ENCODE measurements around the gene SPOCK1.
A peak's percentile ranks its signal among the peaks of the same experiment; 100 is the strongest.

SPOCK1 gene

DNA sequence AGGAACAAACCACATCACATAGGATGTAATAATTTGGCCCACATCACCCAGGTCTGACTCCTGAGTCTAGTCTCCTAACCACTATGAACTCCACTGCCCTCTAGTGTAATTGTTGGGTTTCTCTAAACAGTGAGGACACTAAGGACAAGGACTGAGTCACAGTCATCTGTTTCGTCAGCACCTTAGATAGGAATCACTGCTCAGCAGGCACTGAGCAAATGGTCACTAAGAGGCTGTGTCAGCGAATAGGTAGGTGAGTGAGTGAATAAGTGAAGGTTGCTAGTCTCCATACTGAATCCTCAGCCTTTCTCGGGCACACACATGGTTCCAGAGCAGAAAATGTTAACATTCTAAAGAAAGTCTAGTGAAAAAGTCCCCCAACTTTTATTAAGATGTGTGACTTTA lies 278.6 kb downstream of the SPOCK1 start:
- TF ChIP-seq CTCF (IDR thresholded peaks at IDR 0.05; ENCODE audit: poor library complexity, severe bottlenecking) = peak; percentile 94
- no peak overlapping the region for H3K27ac ChIP-seq (ENCODE audit: poor library complexity, severe bottlenecking)
- DNase-seq (ENCODE audit: low spot score) = no peak

DNA sequence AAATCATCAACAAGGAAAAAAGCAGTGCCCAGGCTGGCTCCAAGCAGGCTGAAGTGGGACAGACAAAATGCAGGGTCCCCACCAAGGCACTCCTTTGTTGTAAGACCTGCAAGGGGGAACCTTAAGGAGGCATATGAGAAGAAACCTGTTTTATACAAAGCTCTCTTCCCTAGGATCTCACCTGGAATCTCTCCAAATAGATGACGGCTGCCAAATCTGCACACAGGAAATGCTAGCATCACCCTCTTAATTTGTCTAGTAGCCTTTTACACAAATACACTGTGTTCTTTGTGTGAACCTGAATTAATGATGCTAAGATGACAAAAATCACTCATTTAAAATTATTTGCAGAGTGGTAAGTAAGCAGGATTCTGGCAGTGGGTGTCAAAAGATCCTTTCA lies 280.2 kb downstream of the SPOCK1 start:
- ATAC-seq (ENCODE audit: low read depth) (peak; percentile 11; the same call in 2 of the 3 replicates), DNase-seq (ENCODE audit: low spot score) (no peak)
- H3K9me3 ChIP-seq (ENCODE audit: severe bottlenecking) = no peaks in the 10 kb centered on the region
- no peak for TF ChIP-seq CTCF (IDR thresholded peaks at IDR 0.05; ENCODE audit: poor library complexity, severe bottlenecking)
- H3K36me3 ChIP-seq (ENCODE audit: low read depth) = no peaks in the 10 kb centered on the region
- no peak overlapping the region for H3K4me3 ChIP-seq (ENCODE audit: severe bottlenecking)
- peaks cover 17% of the 10 kb centered on the region for H3K4me1 ChIP-seq (ENCODE audit: insufficient read depth, poor library complexity, severe bottlenecking)
- H3K27me3 ChIP-seq (ENCODE audit: insufficient read depth, poor library complexity, severe bottlenecking) = no peaks in the 10 kb centered on the region
- peak overlapping the region; percentile 1 for H3K27ac ChIP-seq (ENCODE audit: poor library complexity, severe bottlenecking)

More for the DNA sequence above, 278.6 kb downstream of the SPOCK1 start:
- Histone ChIP-seq H3K9me3 (ENCODE audit: severe bottlenecking) (no peaks in the 10 kb centered on the region), H3K4me3 (ENCODE audit: severe bottlenecking) (no peak overlapping the region), H3K36me3 (ENCODE audit: low read depth) (no peaks in the 10 kb centered on the region), H3K27me3 (ENCODE audit: insufficient read depth, poor library complexity, severe bottlenecking) (no peaks in the 10 kb centered on the region), H3K4me1 (ENCODE audit: insufficient read depth, poor library complexity, severe bottlenecking) (peaks cover 17% of the 10 kb centered on the region)
- peak; percentile 96 for ATAC-seq (ENCODE audit: low read depth)

DNA sequence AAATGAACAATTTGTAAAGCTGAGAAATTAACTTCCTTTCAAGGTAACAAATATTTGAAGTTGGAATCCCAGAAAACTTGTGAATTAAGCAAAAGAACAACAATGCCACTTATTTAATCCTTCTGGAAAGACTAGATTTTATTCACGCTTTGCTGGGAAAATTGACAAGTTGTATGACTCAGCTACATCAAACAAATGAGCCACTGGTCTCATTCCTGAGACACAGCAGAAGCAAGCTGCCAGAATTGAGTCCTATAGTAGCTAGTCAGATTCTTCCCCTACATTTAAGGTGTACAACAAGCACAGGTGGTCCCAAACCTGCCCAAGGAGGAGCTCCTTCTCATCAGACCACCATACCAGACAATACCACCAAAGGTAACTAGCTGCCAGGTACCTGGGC lies 280.7 kb downstream of the SPOCK1 start:
- Histone ChIP-seq H3K27me3 (ENCODE audit: insufficient read depth, poor library complexity, severe bottlenecking) (no peaks in the 10 kb centered on the region), H3K9me3 (ENCODE audit: severe bottlenecking) (no peaks in the 10 kb centered on the region), H3K27ac (ENCODE audit: poor library complexity, severe bottlenecking) (peak overlapping the region; percentile 1), H3K4me3 (ENCODE audit: severe bottlenecking) (no peak overlapping the region), H3K36me3 (ENCODE audit: low read depth) (no peaks in the 10 kb centered on the region), H3K4me1 (ENCODE audit: insufficient read depth, poor library complexity, severe bottlenecking) (peaks cover 17% of the 10 kb centered on the region)
- DNase-seq (ENCODE audit: low spot score) = no peak
- ATAC-seq (ENCODE audit: low read depth) = peak; percentile 75
- TF ChIP-seq CTCF (IDR thresholded peaks at IDR 0.05; ENCODE audit: poor library complexity, severe bottlenecking) = no peak

DNA sequence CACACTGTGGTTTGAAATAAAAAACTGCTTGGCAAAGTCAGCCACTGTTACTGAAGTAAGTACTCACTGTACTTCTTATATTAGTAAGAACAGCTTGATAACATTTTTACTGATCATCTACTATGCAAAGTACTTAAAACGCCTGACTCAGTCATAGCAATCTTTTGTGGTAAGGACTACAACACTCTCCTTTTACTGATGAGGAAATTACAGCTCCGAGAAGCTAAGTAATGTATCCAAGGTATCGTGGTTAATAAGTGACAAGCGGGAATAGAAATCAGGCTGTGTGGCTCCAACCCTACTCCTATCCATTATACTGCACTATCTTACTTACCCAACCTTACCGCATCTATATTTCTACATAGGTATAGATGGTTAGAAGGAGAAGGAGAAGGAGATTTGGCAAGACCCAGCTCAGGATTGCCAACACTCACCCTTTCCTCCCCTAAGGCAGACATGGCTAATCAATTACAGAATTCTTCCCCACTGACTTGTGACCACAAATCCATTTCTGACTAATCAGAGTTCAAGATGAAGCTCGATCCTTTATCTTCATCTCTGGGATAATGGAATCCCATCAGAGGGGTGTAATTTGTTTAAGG lies 281.4 kb downstream of the SPOCK1 start:
- no peak overlapping the region for H3K4me3 ChIP-seq (ENCODE audit: severe bottlenecking)
- peak overlapping the region; percentile 1 for H3K27ac ChIP-seq (ENCODE audit: poor library complexity, severe bottlenecking)
- DNase-seq (ENCODE audit: low spot score) (no peak), ATAC-seq (ENCODE audit: low read depth) (no peak)
- no peaks in the 10 kb centered on the region for H3K27me3 ChIP-seq (ENCODE audit: insufficient read depth, poor library complexity, severe bottlenecking)
- no peaks in the 10 kb centered on the region for H3K36me3 ChIP-seq (ENCODE audit: low read depth)
- TF ChIP-seq CTCF (IDR thresholded peaks at IDR 0.05; ENCODE audit: poor library complexity, severe bottlenecking) = no peak
- no peaks in the 10 kb centered on the region for H3K9me3 ChIP-seq (ENCODE audit: severe bottlenecking)
- H3K4me1 ChIP-seq (ENCODE audit: insufficient read depth, poor library complexity, severe bottlenecking) = peaks cover 17% of the 10 kb centered on the region

GRCh38 chr5:137216976-137217598 lies 282.0 kb downstream of the SPOCK1 start:
- ATAC-seq (ENCODE audit: low read depth) (no peak), DNase-seq (ENCODE audit: low spot score) (no peak)
- no peak overlapping the region for H3K27ac ChIP-seq (ENCODE audit: poor library complexity, severe bottlenecking)
- no peaks in the 10 kb centered on the region for H3K9me3 ChIP-seq (ENCODE audit: severe bottlenecking)
- peaks cover 17% of the 10 kb centered on the region for H3K4me1 ChIP-seq (ENCODE audit: insufficient read depth, poor library complexity, severe bottlenecking)
- H3K4me3 ChIP-seq (ENCODE audit: severe bottlenecking) = no peak overlapping the region
- no peaks in the 10 kb centered on the region for H3K36me3 ChIP-seq (ENCODE audit: low read depth)
- H3K27me3 ChIP-seq (ENCODE audit: insufficient read depth, poor library complexity, severe bottlenecking) = no peaks in the 10 kb centered on the region
- no peak for TF ChIP-seq CTCF (IDR thresholded peaks at IDR 0.05; ENCODE audit: poor library complexity, severe bottlenecking)
